ENCODE measurements around the gene DNAJB6. TPM values are rescaled to one million over a fixed set of nuclear protein-coding genes. Genes with fewer than 3 reads are reported as not detected.

The DNAJB6 gene
- total RNA-seq, 1 experiment from 2014 or later: 82.5 TPM

- ChIA-PET CTCF (no interaction called here), RAD21 (ENCODE audit: low non-redundant PET in 1 of 2, low total read pairs in 2 of 2, uncharacterized antibody in 2 of 2, unreplicated experiment in 2 of 2) (no interaction called here), POLR2A (no interaction called here)
- Histone ChIP-seq H3K27ac (ENCODE audit: low read depth, low read length) (no peak overlapping the region), H3K9me2 (ENCODE audit: insufficient read depth) (no peaks in the 10 kb centered on the region), H3K9ac (ENCODE audit: low read length) (no peak overlapping the region), H4K20me1 (ENCODE audit: insufficient read depth) (no peaks in the 10 kb centered on the region; the same call in 1 of the 2 replicates), H3K27me3 (ENCODE audit: insufficient read depth, low read length) (no peaks in the 10 kb centered on the region), H3K9me3 (ENCODE audit: control insufficient read depth in 1 of 2, insufficient read depth in 1 of 2, low read depth in 1 of 2, low read length in 2 of 2) (no peaks in the 10 kb centered on the region), H3K79me2 (ENCODE audit: insufficient read depth, low read length) (peaks cover 39% of the 10 kb centered on the region), H3K36me3 (ENCODE audit: control insufficient read depth in 1 of 2, insufficient read depth in 2 of 2, low read length in 2 of 2) (no peaks in the 10 kb centered on the region), H3K4me1 (ENCODE audit: control insufficient read depth in 1 of 2, insufficient read depth in 2 of 2, low read length in 2 of 2) (no peaks in the 10 kb centered on the region), H2AFZ (ENCODE audit: low read depth, low read length, poor library complexity, severe bottlenecking) (no peak overlapping the region), H3K4me3 (replicated peaks in 1 of 2; ENCODE audit: low read depth in 1 of 2, low read length in 2 of 2) (no peak overlapping the region), H3K4me2 (ENCODE audit: low read length) (no peak overlapping the region)
- DNase-seq (ENCODE audit: low read depth, low spot score) (no peak), ATAC-seq (no peak)
- TF ChIP-seq EGR1 (IDR thresholded peaks at IDR 0.05; ENCODE audit: low read depth) (no peak), EZH2 (IDR thresholded peaks at IDR 0.05) (no peak), YY1 (IDR thresholded peaks at IDR 0.05; ENCODE audit: extremely low read depth, insufficient replicate concordance, low read depth, low read length) (no peak), FOSL1 (IDR thresholded peaks at IDR 0.05; ENCODE audit: low read depth) (no peak), SRF (IDR thresholded peaks at IDR 0.05; ENCODE audit: low read depth) (no peak), EZH2phosphoT487 (IDR thresholded peaks at IDR 0.05; ENCODE audit: borderline replicate concordance) (no peak), CBX3 (IDR thresholded peaks at IDR 0.05; ENCODE audit: low read depth) (no peak), TCF7L2 (IDR thresholded peaks at IDR 0.05; ENCODE audit: borderline replicate concordance, extremely low read depth, insufficient read depth, insufficient read length) (no peak)
- BruUV-seq (replicated peaks): no TSS peak
- intact Hi-C loops (cut with micrococcal nuclease): no loop called here
These were observed 59.7 kb downstream of the DNAJB6 start for GRCh38 chr7:157396316-157397035.

GRCh38 chr7:157397036-157397720 lies 60.4 kb downstream of the DNAJB6 start:
- no peaks in the 10 kb centered on the region for H3K27me3 ChIP-seq (ENCODE audit: insufficient read depth, low read length)
- peaks cover 32% of the 10 kb centered on the region for H3K79me2 ChIP-seq (ENCODE audit: insufficient read depth, low read length)
- no peak overlapping the region for H3K27ac ChIP-seq (ENCODE audit: low read depth, low read length)
- no peak overlapping the region for H3K4me3 ChIP-seq (replicated peaks in 1 of 2; ENCODE audit: low read depth in 1 of 2, low read length in 2 of 2)
- POLR2A ChIA-PET: no interaction called here
- no peaks in the 10 kb centered on the region for H3K4me1 ChIP-seq (ENCODE audit: control insufficient read depth in 1 of 2, insufficient read depth in 2 of 2, low read length in 2 of 2)
- H2AFZ ChIP-seq (ENCODE audit: low read depth, low read length, poor library complexity, severe bottlenecking): no peak overlapping the region
- no peaks in the 10 kb centered on the region for H3K36me3 ChIP-seq (ENCODE audit: control insufficient read depth in 1 of 2, insufficient read depth in 2 of 2, low read length in 2 of 2)
- RAD21 ChIA-PET (ENCODE audit: low non-redundant PET in 1 of 2, low total read pairs in 2 of 2, uncharacterized antibody in 2 of 2, unreplicated experiment in 2 of 2): no interaction called here
- H3K9ac ChIP-seq (ENCODE audit: low read length): no peak overlapping the region
- no peak for TF ChIP-seq POLR2AphosphoS5 (IDR thresholded peaks at IDR 0.05; ENCODE audit: low read depth, low read length)
- no peak for TF ChIP-seq RAD21 (IDR thresholded peaks at IDR 0.05; ENCODE audit: low read depth)
- no peak for TF ChIP-seq ZBTB33 (IDR thresholded peaks at IDR 0.05; ENCODE audit: extremely low read depth, insufficient replicate concordance, low read length)
- no peak for TF ChIP-seq FOSL1 (IDR thresholded peaks at IDR 0.05; ENCODE audit: low read depth)
- TF ChIP-seq ATF3 (IDR thresholded peaks at IDR 0.05): no peak
- TF ChIP-seq CBX3 (IDR thresholded peaks at IDR 0.05; ENCODE audit: low read depth): no peak
- TF ChIP-seq SIN3A (IDR thresholded peaks at IDR 0.05; ENCODE audit: low read depth): no peak
- no peaks in the 10 kb centered on the region; the same call in 1 of the 2 replicates for H4K20me1 ChIP-seq (ENCODE audit: insufficient read depth)
- H3K4me2 ChIP-seq (ENCODE audit: low read length): no peak overlapping the region
- BruUV-seq (replicated peaks): no TSS peak
- H3K9me2 ChIP-seq (ENCODE audit: insufficient read depth): no peaks in the 10 kb centered on the region
- DNase-seq (ENCODE audit: low read depth, low spot score) (no peak), ATAC-seq (no peak)
- CTCF ChIA-PET: no interaction called here
- no peaks in the 10 kb centered on the region for H3K9me3 ChIP-seq (ENCODE audit: control insufficient read depth in 1 of 2, insufficient read depth in 1 of 2, low read depth in 1 of 2, low read length in 2 of 2)
- intact Hi-C loops (cut with micrococcal nuclease): no loop called here
